ENCODE data around the gene SLC34A1.

Gene SLC34A1

DNA sequence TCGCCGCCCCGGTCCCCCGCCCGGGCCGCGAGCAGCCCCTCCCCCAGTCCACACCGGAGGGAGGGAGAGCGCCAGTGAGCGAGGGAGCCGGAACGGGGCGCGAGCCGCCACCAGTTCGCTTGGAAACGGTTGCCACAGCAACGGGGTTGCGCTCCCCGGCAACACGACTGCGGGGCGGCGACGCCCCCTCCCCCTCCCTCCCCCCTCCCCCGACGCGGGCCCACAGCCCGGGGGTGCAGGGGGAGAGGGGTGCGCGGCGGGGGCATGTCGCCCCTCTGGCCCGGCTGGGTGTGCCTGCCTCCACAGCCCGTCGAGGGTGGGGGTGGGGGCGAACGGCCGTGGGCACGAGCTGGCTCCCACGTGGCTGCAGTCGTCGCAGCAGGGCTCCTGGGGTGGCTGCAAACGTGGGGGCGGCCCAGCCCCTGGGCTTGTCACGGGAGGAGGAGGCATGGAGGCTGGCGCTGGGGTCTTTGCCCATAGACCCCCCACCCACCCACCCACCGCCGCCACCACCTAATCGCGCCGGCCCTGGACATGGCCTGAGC, 62.9 kb downstream of the SLC34A1 start:
- DNase-seq, result no peak

DNA sequence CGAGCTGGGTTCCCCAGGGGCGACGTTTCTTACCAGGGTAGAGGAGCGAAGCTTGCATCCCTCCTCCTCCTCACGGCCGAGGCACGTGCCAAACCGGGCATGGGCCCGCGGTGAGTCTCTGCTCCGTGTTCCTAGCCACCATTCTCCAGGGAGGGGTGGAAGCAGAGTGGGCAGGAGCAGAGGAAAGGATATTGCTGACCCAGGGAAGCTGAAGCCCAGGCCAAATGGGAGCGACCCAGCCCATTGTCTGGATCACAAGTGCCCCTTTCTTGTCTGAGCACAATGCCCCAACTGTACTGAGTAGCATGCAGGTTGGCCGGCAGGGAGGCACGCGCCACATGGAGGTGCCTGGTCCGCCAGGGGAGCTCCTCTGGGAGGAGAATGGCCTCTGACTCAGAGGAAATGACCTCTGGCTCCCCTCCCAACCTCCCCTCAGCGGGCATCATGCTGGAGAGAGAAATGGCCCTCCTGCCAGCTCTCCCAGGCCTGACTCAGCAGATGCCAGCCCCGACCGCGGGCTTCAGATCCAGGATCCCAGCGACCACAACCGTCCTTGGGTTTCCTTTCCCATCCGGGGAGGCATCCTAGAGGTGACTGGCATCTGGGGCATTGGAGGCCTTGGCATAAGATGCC, 63.5 kb downstream of the SLC34A1 start:
- peak; percentile 41 to 60 (median 55) for DNase-seq
